Panc1 (cell line): Measurements from ENCODE around the gene TRIP4.

ENCODE experiments used
- POLR2AphosphoS5 ChIP-seq: IDR thresholded peaks from 2 replicates; pipeline ENCODE4 v1.6.1; 2012; ENCODE audit warnings: mild to moderate bottlenecking, low read depth, low read length, moderate library complexity
- TF ChIP-seq, protein P1 (sequence below): fragments of 450-650 bp; IDR thresholded peaks from 2 replicates; pipeline ENCODE4 v1.5.1; 2017; ENCODE audit warnings: mild to moderate bottlenecking

DNA sequence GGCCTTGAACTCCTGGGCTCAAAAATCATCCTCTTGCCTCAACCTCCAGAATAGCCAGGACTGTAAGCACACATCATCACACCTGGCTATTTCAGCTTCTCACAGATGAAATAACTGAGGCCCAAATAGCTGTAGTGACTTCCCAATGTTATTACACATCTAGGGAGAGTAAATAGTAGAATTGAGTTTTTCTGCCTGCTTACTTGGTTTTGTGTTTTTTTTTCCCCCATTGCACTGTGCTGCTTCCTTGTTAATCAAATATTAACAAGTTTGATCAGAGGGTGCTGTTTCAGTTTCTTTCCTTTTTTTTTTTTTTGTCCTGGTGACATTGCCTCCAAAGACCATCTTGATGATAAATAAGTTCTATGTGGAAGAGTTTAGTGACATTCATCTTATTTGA lies 96.1 kb downstream of the TRIP4 start:
- TF ChIP-seq, protein P1, sequence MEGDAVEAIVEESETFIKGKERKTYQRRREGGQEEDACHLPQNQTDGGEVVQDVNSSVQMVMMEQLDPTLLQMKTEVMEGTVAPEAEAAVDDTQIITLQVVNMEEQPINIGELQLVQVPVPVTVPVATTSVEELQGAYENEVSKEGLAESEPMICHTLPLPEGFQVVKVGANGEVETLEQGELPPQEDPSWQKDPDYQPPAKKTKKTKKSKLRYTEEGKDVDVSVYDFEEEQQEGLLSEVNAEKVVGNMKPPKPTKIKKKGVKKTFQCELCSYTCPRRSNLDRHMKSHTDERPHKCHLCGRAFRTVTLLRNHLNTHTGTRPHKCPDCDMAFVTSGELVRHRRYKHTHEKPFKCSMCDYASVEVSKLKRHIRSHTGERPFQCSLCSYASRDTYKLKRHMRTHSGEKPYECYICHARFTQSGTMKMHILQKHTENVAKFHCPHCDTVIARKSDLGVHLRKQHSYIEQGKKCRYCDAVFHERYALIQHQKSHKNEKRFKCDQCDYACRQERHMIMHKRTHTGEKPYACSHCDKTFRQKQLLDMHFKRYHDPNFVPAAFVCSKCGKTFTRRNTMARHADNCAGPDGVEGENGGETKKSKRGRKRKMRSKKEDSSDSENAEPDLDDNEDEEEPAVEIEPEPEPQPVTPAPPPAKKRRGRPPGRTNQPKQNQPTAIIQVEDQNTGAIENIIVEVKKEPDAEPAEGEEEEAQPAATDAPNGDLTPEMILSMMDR = no peak
- no peak for TF ChIP-seq POLR2AphosphoS5
